GM18873 (cell line): Measurements from ENCODE around the gene TBC1D1.
"Not testable (repeated sequence)": the region's sequence is repeated elsewhere in the genome, so short reads cannot be mapped to it uniquely, and the experiment has no call there.

Experiments used
- ATAC-seq: cut with Tn5 transposase; IDR thresholded peaks from one replicate; pipeline ENCODE4 v1.9.1; 2021; ENCODE audit warnings: mild to moderate bottlenecking, moderate library complexity, moderate number of reproducible peaks; ENCODE audit not compliant: unreplicated experiment, low FRiP score

Gene TBC1D1

DNA sequence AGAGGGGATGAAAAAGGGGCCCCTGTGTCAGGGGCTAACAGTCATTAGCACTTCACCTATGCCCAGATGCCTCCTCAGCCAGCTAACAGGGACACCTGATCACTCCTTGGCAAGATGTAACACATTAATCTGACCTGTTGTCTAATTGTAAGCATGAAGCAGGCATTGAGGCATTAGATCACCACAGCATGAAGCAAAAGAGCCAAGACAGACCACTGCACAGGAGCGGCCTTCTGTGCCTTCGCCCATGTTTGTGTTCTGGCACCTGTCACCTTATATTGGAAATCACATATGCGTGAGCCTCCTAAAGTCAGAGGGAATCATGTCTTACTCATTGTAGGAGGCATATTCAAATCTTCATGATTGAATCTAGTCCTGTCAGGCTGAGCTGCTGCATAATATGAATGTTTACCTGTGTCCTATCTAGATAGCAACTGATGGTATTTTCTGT is 117.7 kb downstream of the TBC1D1 start:
- no peak for ATAC-seq

DNA sequence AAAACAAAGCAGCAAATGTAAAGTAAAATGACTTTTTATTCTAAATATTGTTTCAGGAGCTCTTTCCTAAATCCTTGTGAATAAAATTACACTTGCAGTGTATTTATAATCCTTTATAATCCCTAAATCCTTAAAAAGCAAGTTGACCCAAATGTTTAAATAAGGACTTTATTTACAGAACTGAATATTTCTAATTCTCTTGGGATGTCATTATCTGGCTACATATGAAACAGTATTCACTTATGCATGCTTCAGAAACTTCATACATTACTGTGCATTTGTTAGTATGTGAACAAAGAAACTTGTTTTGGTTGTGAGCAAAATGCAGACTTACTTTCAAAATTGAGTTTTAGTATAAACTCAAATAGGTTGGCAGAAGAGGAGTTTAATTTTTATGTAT is 118.5 kb downstream of the TBC1D1 start:
- no peak for ATAC-seq

DNA sequence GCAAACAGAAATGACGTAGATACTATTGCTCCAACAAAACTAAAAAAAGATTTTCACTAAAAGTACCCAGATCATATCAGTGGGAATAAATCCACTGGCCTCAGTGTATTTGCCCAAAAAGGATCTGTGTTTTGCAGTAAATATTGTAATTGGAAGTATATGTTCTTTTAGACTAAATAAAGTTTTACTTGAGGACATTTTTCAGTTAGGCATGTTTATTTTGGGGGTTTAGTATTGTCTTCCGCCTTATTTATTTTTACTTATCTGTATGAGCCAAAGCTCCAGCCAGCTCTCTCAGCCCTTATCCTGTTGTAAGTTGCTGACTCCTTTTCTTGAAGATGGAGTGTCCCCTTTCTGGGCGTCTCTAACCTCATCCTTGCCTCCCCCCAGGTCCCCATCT is 119.1 kb downstream of the TBC1D1 start:
- ATAC-seq, result no peak

DNA sequence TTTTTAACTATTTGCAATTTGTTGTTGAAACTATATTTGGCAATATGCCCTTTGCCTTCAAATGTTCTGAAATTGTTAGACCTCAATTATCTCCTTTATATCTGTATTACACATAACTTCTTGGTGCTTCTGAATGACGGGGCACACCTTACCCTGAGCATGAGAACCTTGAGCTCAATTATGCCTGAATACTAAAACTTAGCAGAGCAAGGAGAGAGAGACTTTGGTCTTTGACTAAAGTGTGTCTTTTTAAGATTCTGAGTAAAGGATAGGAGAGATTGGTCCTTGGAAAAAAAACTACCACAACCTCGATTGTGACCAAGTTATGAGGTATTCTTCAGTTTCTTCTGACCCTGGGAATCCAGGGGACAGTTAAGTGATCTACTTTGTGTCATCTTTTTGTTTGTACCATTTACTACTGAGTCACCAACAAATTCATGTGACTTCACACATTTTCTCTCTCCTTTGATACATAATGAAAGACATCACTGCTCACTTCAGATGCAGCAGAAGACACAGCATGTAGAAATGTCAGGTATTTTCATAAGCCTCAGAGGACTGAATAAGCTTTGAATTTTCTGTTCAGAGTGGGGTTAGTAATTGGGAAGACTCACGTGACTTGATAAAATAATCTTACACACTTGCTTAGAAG is 120.8 kb downstream of the TBC1D1 start:
- no peak for ATAC-seq

DNA sequence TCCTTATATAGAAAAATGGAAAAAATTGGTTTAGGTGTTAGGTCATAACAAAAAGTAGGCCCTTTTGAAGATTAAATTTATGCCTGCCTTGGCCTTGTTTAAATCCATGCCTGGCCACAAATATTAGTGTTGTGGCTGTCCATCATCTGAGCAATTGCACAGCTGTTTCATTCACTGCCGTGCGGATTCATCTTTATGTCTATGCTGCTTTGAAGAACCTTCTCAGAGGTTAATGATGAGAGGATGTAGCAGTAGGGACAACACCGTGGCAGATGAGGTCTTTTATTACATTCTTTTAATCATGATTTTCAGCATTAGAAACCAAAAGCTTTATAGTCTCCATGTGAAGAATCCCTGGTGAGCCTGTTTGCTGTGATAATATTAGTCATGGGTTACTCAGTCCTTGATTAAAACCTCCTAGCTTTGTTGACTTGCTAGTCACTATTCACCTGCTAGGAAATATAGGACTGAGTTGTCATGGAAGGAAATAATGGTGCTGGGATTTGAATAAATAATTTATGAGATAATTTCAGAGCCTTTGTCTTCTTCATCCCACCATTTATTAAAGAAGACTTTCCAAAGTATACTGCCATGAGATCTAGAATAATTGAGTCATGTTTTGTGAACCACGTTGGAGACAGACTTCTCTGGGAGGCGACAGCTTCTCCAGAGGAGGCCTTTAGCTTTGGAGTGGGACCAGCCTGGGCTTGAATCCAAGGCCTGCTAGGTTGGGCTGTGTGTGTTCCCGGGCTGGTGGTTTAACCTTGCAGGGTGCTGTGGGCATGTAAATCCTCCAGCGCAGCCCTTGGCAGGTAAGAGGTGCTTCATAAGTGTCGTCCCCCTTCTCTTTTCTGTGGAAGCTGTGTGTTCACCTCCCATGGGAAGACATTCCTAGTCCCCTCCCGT is 122.8 kb downstream of the TBC1D1 start:
- ATAC-seq, result no peak

DNA sequence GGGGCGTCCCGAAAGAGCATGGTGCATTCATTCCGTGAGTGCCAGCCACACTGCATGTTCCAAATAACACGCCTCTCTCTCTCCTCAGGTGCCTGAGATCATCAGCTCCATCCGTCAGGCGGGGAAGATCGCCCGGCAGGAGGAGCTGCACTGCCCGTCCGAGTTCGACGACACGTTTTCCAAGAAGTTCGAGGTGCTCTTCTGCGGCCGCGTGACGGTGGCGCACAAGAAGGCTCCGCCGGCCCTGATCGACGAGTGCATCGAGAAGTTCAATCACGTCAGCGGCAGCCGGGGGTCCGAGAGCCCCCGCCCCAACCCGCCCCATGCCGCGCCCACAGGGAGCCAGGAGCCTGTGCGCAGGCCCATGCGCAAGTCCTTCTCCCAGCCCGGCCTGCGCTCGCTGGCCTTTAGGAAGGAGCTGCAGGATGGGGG is 123.6 kb downstream of the TBC1D1 start:
- no peak for ATAC-seq

DNA sequence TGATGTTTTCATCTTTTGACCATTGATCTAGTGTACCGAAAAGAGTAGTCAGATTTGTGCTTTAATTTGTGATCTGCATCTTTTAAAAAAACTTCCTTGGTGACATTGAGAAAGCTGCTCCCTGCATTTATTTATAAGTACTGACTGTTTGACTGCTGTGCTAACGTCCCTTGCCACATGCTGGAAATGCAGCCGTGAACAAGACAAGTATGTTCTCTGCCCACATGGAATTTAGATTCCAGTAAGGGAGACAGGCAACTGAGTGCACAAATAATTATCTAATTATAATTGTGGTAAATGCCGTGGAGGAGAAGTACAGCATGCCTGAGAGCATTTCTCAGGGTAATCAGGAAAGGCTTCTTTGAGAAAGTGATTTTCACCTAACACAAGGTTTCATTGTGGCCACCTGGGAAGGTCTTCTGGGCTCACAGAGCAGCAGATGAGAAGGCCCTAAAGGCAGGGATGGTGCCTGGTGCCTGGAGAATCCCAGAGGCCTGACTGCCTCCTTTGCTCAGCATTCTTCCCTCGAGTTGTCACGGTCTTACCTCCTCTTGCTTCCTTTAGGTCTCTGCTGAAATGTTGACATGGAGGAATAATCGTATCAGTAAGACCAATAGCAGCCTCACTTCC is 125.1 kb downstream of the TBC1D1 start:
- ATAC-seq, result no peak

DNA sequence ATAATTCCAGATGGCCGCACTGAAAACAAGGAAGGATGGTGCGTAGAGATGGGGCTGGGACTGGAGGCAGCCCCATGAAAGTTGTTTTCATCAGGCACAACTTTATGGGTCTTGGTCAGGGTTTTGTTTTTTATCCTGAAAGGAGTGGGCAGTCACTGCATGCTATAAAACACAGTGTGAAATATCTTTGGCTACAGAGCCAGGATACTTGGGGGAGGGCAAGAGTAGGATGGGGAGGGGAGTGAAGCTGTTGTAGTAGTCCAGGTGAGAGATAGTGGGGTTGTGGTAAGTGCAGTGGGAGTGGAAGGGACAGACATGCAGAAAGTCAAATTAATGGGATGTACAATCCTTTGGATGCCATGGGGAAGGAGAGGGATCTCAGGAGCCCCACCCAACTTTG is 125.8 kb downstream of the TBC1D1 start:
- no peak for ATAC-seq

DNA sequence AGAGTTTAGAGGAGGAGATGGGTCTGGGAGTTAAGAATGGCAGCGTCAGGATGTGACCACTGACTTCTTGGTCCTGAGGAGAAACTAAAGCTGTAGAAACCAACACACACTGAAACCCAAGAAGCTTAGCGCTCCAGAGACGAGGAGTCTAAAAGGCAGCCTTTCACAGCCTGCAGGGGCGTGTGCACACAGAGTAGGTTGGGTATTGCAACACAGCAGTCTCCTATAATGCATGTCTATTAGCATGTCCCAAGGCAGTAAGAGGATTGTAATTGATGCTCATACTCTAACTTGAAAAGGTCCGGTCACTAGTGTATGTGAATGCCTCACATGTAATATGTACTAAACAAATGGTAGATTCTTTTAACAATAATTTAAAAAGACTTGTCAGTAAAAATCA is 126.7 kb downstream of the TBC1D1 start:
- no peak for ATAC-seq

DNA sequence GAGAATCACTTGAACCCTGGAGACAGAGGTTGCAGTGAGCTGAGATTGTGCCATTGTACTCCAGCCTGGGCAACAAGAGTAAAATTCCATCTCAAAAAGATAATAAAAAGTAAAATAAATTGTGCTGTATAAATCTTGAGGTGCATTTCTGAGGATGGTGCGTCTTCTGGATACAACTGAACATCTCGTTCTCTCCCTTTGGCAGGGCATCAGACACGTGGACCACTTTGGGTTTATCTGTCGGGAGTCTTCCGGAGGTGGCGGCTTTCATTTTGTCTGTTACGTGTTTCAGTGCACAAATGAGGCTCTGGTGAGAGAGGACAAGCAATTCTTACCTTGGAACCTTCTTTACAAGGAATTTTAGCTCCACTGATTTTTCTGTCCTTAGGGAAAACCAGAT is 129.5 kb downstream of the TBC1D1 start:
- ATAC-seq, result no peak

DNA sequence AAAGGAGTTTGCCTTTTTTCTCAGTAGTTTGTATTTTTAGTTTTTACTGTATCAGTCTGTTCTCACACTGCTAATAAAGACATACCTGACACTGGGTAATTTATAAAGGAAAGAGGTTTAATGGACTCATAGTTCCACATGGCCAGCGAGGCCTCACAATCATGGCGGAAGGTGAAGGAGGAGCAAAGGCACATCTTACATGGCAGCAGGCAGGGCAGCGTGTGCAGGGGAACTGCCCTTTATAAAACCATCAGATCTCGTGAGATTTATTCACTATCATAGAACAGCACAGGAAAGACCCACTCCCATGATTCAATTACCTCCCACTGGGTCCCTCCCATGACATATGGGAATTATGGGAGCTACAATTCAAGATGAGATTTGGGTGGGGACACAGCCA is 130.1 kb downstream of the TBC1D1 start:
- not testable (repeated sequence) for ATAC-seq

DNA sequence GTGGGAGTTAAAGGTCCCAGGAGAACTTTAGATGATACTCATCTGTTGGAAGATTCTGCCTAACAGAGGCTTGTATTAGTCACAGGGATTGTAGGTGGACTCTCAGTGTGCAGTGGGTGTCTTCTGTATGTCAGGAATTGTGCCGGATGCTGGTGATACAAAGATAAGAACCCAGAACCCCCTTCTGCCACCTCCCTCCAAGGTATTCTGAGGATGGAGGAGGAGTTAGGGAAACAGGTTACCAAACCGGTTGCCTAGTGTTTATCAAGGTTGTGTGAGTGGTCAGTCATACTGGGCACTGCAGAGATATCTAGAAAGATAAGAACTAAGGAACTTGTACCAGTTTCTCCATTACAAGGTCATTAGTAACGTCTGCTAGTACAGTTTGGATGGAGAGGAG is 130.9 kb downstream of the TBC1D1 start:
- no peak for ATAC-seq

DNA sequence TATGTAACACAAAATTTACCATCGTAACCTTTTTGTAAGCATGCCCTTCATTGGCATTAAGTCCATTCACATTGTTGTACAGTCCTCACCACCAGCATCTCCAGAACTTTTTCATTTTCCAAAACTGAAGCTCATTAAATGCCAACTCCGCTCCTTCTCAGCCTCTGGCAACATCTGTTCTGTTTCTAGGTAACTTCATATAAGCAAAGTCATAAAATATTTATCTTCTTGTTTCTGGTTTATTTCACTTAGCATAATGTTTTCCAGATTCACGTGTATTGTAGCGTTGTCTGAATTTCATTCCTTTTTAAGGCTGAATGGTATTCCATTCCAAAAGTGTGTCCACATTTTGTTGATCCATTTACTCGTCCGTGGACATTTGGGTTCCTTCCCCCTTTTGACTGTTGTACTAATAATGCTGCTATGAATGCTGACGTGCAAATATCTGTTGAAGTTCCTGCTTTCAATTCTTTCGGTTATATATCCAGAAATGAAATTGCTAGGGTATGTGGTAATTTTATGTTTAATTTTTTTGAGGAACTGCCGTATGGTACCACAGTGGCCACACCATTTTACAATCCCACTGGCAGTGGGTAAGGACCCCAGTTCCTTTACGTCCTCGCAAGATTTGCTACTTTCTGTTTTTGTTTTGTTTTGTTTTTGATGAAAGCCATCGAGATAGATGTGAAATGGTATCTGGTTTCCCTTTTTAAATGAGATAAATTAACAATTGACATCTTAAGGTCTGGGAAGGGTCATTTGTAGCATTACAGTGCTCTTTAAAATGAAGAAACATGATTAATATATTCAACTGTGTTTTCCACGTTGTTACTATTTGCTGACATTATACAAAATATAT is 132.7 kb downstream of the TBC1D1 start:
- no peak for ATAC-seq

DNA sequence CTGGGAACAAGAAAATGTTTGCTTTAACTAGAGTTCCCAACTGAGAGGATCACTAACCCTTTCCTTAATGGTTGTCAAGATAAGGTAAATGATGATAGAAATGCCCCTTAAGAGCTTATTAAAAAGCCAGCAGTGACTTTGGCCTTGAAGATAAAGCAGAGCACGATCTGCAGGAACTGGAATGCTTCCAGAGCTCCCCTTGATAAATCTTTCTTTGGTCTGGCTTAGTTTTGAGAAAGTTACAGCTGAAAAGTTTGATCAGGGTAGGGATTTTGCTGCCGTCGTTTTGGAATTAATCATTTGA is 133.3 kb downstream of the TBC1D1 start:
- ATAC-seq, result no peak

DNA sequence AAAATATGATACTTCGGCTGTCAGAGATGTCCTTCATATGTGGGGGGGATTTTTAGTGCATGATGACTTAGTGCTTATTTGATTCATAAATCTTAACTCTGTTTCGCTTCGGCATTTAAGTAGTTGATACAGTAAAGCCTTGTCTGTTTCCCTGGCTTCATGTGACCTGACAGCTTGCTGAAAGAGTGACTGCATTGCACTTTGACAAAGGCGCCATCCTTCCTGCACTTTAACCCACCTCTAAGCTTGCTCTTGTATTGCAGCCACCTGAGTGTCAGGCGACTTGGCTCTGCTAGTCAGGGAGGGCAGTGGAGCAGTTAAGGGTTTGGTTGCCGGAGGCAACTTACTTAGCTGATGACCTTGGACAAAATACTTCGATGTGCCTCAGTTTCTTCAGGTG is 134.8 kb downstream of the TBC1D1 start:
- no peak for ATAC-seq

DNA sequence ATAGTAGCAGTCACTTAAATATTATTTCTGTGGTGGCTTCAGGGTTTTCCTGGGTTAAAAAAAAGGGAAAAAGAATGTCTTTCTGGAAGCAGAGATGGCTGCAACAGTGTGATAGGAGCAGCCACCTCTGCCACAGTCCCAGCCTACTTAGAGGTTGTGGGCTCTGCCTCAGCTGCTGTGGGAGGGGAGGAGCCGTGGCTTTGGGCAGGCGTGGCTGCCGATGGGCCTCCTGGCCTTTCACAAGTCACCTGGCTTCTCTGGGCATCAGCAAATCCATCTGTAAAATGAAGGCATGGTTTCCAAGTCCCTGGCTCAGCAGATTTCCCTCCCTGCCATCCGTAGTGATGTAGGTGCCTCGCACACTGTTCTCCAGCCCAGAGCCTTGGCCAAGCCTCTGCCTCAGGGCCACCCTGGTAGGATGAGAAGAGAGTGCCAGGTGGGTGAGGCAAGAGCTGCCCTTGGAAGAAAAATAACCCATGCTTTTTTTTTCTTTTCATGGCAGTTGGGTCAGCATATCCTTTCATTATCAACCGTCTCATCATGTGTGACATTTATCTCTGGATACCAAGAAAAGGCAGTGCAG is 135.4 kb downstream of the TBC1D1 start:
- no peak for ATAC-seq

DNA sequence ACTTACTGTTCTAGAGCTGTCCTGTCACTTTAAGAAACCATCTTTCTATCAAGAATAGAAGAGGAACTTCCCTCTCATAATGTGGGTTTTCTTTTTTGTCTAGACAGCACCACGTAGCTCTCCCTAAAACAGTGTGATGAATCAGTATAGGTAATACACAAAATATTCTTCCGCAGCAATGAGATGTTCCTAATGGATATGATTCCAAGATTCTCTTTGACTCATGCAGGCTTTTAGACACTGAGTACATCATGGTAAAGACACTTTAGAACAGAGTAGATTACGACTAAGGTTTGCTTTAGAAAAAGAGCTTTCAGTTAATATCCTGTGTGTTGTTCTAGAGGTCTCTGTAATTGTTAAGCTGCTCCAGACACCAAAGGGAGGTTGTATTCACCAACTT is 139.1 kb downstream of the TBC1D1 start:
- no peak for ATAC-seq

DNA sequence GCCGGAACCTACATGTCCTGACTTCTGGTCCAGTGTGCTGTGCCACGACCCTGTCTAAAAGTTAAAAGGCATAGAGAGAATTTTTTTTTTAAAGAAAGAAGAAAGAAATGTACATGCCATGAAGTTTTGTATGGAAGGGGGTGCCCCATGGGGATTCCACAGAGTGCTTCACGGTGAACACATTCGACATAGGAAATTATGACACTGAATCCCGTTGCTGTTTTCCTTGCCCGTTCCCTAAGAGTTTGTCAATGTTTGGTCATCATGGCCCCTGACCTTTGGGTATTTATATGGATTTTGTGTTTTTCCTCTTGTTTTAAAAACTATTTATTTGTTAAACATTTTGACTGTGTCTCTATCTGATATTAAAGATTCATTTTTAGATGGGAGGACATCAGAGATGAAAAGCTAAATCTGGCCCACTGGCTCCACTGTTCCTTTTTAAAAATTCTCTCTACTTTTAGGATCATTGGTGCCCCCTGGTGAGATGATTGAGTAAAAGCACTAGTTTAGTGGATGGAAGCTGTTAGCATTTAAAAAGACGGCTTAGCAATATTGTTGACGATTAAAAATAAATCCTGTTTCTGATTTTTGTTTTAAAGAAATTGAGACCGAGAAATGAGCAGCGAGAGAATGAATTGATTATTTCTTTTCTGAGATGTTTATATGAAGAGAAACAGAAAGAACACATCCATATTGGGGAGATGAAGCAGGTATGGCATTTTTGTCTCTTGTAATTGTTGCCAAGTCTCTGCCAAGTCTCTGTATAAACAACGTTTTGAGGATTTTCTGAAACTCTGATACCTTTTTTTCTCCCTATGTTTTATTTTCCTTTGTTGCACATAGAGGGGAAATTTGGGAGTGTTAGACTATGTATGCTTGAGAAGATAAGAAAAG is 144.3 kb downstream of the TBC1D1 start:
- ATAC-seq, result no peak

DNA sequence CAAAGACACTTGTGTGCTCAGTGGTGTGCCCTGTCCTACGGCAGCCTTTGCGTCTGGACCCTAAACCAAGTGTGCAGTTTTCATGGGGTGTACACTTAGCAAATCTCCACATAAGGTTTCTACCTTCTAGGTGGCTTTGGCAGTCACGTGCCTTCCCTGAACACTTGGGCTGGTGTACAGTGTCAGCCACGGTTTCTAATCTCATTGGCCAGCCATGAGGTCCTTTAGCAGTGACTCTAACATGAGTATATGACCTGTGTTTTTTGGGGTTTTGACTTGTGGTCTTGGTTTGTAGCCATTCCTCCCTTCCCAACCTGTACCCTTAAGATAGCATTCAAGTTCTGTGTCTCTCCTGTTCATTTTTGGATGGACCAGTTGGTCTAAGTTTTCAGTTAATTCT is 145.7 kb downstream of the TBC1D1 start:
- no peak for ATAC-seq
